IMR-90 (cell line): ENCODE data around the gene GAGE2A. TPM values are rescaled to one million over a fixed set of nuclear protein-coding genes. Genes with fewer than 3 reads are reported as not detected.
"Not testable (repeated sequence)": the region's sequence is repeated elsewhere in the genome, so short reads cannot be mapped to it uniquely, and the experiment has no call there.

Source experiments
- ATAC-seq: fragments of 200-7000 bp; cut with Tn5 transposase; 2 replicates; pipeline ENCODE4 v1.9.1; 2020; ENCODE audit warnings: low read depth, mild to moderate bottlenecking, moderate library complexity
- BruUV-seq: library from RNA; stranded (reverse); fragments of 400-500 nt; replicated peaks from 2 replicates; lab custom pipeline; 2021; lab: Mats Ljungman, UMichigan
- CTCF ChIA-PET: fragments of 300-600 bp; formaldehyde crosslinking; extraction: SDS; loops from one replicate; lab custom pipeline; 2021; ENCODE audit warnings: antibody characterized with exemption; lab: Yijun Ruan, JAX
- POLR2A ChIA-PET: fragments of 300-600 bp; sonication (Branson Sonifier 250); formaldehyde crosslinking; loops from one replicate; lab custom pipeline; 2022; ENCODE audit warnings: antibody characterized with exemption; ENCODE audit not compliant: unreplicated experiment; lab: Charles Lee
- DNase-seq: peaks from one replicate; pipeline ENCODE4 v3.0.0; 2013
- H2AFZ ChIP-seq: replicated peaks from 2 replicates; pipeline ENCODE3; 2013; ENCODE audit warnings: low read length, mild to moderate bottlenecking; ENCODE audit not compliant: poor library complexity
- H2AK5ac ChIP-seq: 2 replicates; pipeline ENCODE4 v1.6.1; 2013; ENCODE audit warnings: low read depth, low read length, inconsistent platforms
- H2AK9ac ChIP-seq: replicated peaks from 2 replicates; pipeline ENCODE3; 2013; ENCODE audit warnings: mild to moderate bottlenecking, low read depth, low read length, moderate library complexity; ENCODE audit not compliant: poor library complexity
- H2BK120ac ChIP-seq: 2 replicates; pipeline ENCODE4 v1.6.1; 2013; ENCODE audit warnings: low read depth, low read length, inconsistent platforms
- H2BK15ac ChIP-seq: 3 replicates; pipeline ENCODE4 v1.6.1; 2013; ENCODE audit warnings: low read depth, low read length, inconsistent platforms
- H2BK20ac ChIP-seq: 2 replicates; pipeline ENCODE4 v1.6.1; 2013; ENCODE audit warnings: low read depth, mild to moderate bottlenecking, inconsistent platforms, low read length, moderate library complexity
- H2BK5ac ChIP-seq: 2 replicates; pipeline ENCODE4 v1.6.1; 2013; ENCODE audit warnings: mild to moderate bottlenecking, low read depth, low read length, inconsistent platforms; ENCODE audit not compliant: poor library complexity, severe bottlenecking
- H3K14ac ChIP-seq: replicated peaks from 2 replicates; pipeline ENCODE4 v1.6.1; 2013; ENCODE audit warnings: low read depth, low read length, inconsistent platforms
- H3K18ac ChIP-seq: 2 replicates; pipeline ENCODE4 v1.6.1; 2013; ENCODE audit warnings: low read depth, low read length, control low read depth
- H3K23ac ChIP-seq: 2 replicates; pipeline ENCODE4 v1.6.1; 2013; ENCODE audit warnings: low read depth, low read length, inconsistent platforms
- H3K27ac ChIP-seq: 2 replicates; pipeline ENCODE4 v1.5.1; 2013; ENCODE audit warnings: mild to moderate bottlenecking, control low read depth, low read length; ENCODE audit not compliant: insufficient read depth
- H3K27me3 ChIP-seq: 2 replicates; pipeline ENCODE4 v1.6.1; 2013; ENCODE audit warnings: low read length; ENCODE audit not compliant: control insufficient read depth, insufficient read depth
- H3K36me3 ChIP-seq: 2 replicates; pipeline ENCODE4 v1.6.1; 2013; ENCODE audit warnings: low read length, mixed read lengths; ENCODE audit not compliant: control insufficient read depth, insufficient read depth
- H3K4ac ChIP-seq: 2 replicates; pipeline ENCODE4 v1.6.1; 2013; ENCODE audit warnings: low read depth, low read length, inconsistent platforms
- H3K4me1 ChIP-seq: 2 replicates; pipeline ENCODE4 v1.6.1; 2013; ENCODE audit warnings: low read length, mixed read lengths; ENCODE audit not compliant: control insufficient read depth, insufficient read depth
- H3K4me2 ChIP-seq: 2 replicates; pipeline ENCODE4 v1.6.1; 2013; ENCODE audit warnings: low read depth, mild to moderate bottlenecking, control low read depth, low read length, moderate library complexity
- H3K4me3 ChIP-seq: 2 replicates; pipeline ENCODE4 v1.5.1; 2013; ENCODE audit warnings: low read depth, mild to moderate bottlenecking, control low read depth, low read length, moderate library complexity; ENCODE audit not compliant: insufficient read depth
- H3K56ac ChIP-seq: 2 replicates; pipeline ENCODE4 v1.6.1; 2013; ENCODE audit warnings: low read length, inconsistent platforms; ENCODE audit not compliant: insufficient read depth; ENCODE audit errors: extremely low read depth
- H3K79me1 ChIP-seq, 2 experiments: 2 replicates each; pipeline ENCODE4 v1.6.1; 2013; ENCODE audit warnings: low read length in 2 of 2, inconsistent platforms in 1 of 2, low read depth in 1 of 2
- H3K9ac ChIP-seq: 2 replicates; pipeline ENCODE4 v1.6.1; 2013; ENCODE audit warnings: low read depth, low read length, control low read depth
- H3K9me1 ChIP-seq: 2 replicates; pipeline ENCODE4 v1.6.1; 2013; ENCODE audit warnings: low read length, inconsistent platforms; ENCODE audit not compliant: insufficient read depth
- H3K9me3 ChIP-seq: 2 replicates; pipeline ENCODE4 v1.6.1; 2013; ENCODE audit warnings: low read length; ENCODE audit not compliant: control insufficient read depth, insufficient read depth
- H4K20me1 ChIP-seq: 2 replicates; pipeline ENCODE4 v1.6.1; 2013; ENCODE audit warnings: low read length, inconsistent platforms; ENCODE audit not compliant: insufficient read depth
- H4K5ac ChIP-seq: 2 replicates; pipeline ENCODE4 v1.6.1; 2013; ENCODE audit warnings: mild to moderate bottlenecking, low read depth, low read length, control low read depth
- H4K8ac ChIP-seq, 2 experiments: 2 replicates each; pipeline ENCODE4 v1.6.1; 2013; ENCODE audit warnings: low read depth in 2 of 2, low read length in 2 of 2, control low read depth in 1 of 2, inconsistent platforms in 1 of 2
- H4K91ac ChIP-seq: 2 replicates; pipeline ENCODE4 v1.6.1; 2013; ENCODE audit warnings: low read depth, low read length, inconsistent platforms; ENCODE audit not compliant: insufficient read depth
- WGBS, 2 experiments: methylation state at CpG; one replicate each; pipeline versions ENCODE4 v1.1.5 to v1.1.7; 2013; ENCODE audit warnings: missing lambda C conversion rate in 2 of 2; ENCODE audit not compliant: insufficient read length in 1 of 2; ENCODE audit errors: extremely low coverage in 2 of 2; 5-methylcytosine and 5-hydroxymethylcytosine counted together
- dilution Hi-C: fragments of 300-500 bp; cut with HindIII; formaldehyde crosslinking; loops from one replicate; pipeline ENCODE4 v1.14.3; 2018; ENCODE audit warnings: low sequenced_read_pairs; ENCODE audit not compliant: unreplicated experiment
- in situ Hi-C: fragments of 300-500 bp; cut with MboI; formaldehyde crosslinking; loops from 3 replicates; pipeline ENCODE4 v1.14.3; 2019; ENCODE audit warnings: low sequenced_read_pairs, inconsistent platforms, mixed read lengths
- intact Hi-C: fragments of 100-400 bp; cut with micrococcal nuclease; formaldehyde crosslinking; loops from 2 replicates; pipeline ENCODE4 v1.10.0; 2022
- polyA plus RNA-seq, 3 experiments: library from polyadenylated mRNA; depleted of rRNA; stranded (reverse); fragments of >200 nt; gene quantifications; 2 replicates each; pipeline ENCODE4 v1.2.3, GENCODE V29; 2012; ENCODE audit warnings: low replicate concordance in 1 of 3
- total RNA-seq: library from RNA; depleted of rRNA; stranded (reverse); fragments of >200 nt; gene quantifications from 2 replicates; pipeline ENCODE4 v1.2.3, GENCODE V29; 2012

The GAGE2A gene
- total and polyA plus RNA-seq, 2 of the 4 experiments (the other 2 are of a cell fraction): not detected

DNA sequence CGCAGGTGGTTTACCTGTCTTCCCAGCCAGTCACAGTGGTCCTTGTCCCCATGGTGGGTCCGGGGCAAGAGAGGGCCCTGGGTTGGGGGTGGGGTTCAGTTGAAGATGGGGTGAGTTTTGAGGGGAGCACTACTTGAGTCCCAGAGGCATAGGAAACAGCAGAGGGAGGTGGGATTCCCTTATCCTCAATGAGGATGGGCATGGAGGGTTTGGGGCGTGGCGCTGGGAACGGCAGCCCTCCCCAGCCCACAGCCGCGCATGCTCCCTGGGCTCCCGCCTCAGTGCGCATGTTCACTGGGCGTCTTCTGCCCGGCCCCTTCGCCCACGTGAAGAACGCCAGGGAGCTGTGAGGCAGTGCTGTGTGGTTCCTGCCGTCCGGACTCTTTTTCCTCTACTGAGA, 38.3 kb upstream of the GAGE2A start, which contains the start of gene GAGE12E:
Gene GAGE12E (plus strand): TSS at position 301 of the 400 bp plus-strand sequence. CDS start 1,155 bp downstream, outside the sequence.
- H2AFZ ChIP-seq, intact Hi-C loops, BruUV-seq, H3K56ac ChIP-seq, H2BK120ac ChIP-seq, ATAC-seq, H2BK5ac ChIP-seq, H2BK15ac ChIP-seq, dilution Hi-C loops, H3K9me3 ChIP-seq, H4K8ac ChIP-seq, H4K5ac ChIP-seq, H3K4me3 ChIP-seq, H2BK20ac ChIP-seq, H4K91ac ChIP-seq, H2AK5ac ChIP-seq, H3K27ac ChIP-seq, H3K4ac ChIP-seq, H3K79me1 ChIP-seq, H3K18ac ChIP-seq, in situ Hi-C loops, DNase-seq, POLR2A ChIA-PET, H3K4me2 ChIP-seq, H3K36me3 ChIP-seq, H2AK9ac ChIP-seq, H3K9ac ChIP-seq, H3K4me1 ChIP-seq, H3K9me1 ChIP-seq, H3K23ac ChIP-seq, CTCF ChIA-PET, H3K14ac ChIP-seq, H4K20me1 ChIP-seq, H3K27me3 ChIP-seq: not testable (repeated sequence)
- WGBS, 2 experiments: no CpG with 5 or more reads among the region's 16 CpGs

DNA sequence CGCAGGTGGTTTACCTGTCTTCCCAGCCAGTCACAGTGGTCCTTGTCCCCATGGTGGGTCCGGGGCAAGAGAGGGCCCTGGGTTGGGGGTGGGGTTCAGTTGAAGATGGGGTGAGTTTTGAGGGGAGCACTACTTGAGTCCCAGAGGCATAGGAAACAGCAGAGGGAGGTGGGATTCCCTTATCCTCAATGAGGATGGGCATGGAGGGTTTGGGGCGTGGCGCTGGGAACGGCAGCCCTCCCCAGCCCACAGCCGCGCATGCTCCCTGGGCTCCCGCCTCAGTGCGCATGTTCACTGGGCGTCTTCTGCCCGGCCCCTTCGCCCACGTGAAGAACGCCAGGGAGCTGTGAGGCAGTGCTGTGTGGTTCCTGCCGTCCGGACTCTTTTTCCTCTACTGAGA, 28.8 kb upstream of the GAGE2A start, which contains the start of gene GAGE12F:
Gene GAGE12F (plus strand): TSS at position 301 of the 400 bp plus-strand sequence. CDS start 1,155 bp downstream, outside the sequence.
- no CpG with 5 or more reads among the region's 16 CpGs for WGBS, 2 experiments
- H3K18ac ChIP-seq, intact Hi-C loops, H3K56ac ChIP-seq, DNase-seq, H3K14ac ChIP-seq, BruUV-seq, H3K4me2 ChIP-seq, H3K9me1 ChIP-seq, H3K4me1 ChIP-seq, H3K4ac ChIP-seq, H4K8ac ChIP-seq, H2BK120ac ChIP-seq, H2AK5ac ChIP-seq, CTCF ChIA-PET, H2BK15ac ChIP-seq, H2AFZ ChIP-seq, H4K20me1 ChIP-seq, in situ Hi-C loops, H3K9me3 ChIP-seq, H2BK20ac ChIP-seq, H3K27me3 ChIP-seq, H2AK9ac ChIP-seq, dilution Hi-C loops, POLR2A ChIA-PET, ATAC-seq, H3K79me1 ChIP-seq, H4K91ac ChIP-seq, H3K36me3 ChIP-seq, H3K23ac ChIP-seq, H3K9ac ChIP-seq, H4K5ac ChIP-seq, H2BK5ac ChIP-seq, H3K27ac ChIP-seq, H3K4me3 ChIP-seq: not testable (repeated sequence)
